HG03135 (cell line): Measurements from ENCODE around the gene MED16.
"Not testable (repeated sequence)": the region's sequence is repeated elsewhere in the genome, so short reads cannot be mapped to it uniquely, and the experiment has no call there.

Source experiments
- ATAC-seq: cut with Tn5 transposase; IDR thresholded peaks from one replicate; pipeline ENCODE4 v1.9.1; 2021; ENCODE audit warnings: mild to moderate bottlenecking, moderate library complexity; ENCODE audit not compliant: unreplicated experiment

The MED16 gene

DNA sequence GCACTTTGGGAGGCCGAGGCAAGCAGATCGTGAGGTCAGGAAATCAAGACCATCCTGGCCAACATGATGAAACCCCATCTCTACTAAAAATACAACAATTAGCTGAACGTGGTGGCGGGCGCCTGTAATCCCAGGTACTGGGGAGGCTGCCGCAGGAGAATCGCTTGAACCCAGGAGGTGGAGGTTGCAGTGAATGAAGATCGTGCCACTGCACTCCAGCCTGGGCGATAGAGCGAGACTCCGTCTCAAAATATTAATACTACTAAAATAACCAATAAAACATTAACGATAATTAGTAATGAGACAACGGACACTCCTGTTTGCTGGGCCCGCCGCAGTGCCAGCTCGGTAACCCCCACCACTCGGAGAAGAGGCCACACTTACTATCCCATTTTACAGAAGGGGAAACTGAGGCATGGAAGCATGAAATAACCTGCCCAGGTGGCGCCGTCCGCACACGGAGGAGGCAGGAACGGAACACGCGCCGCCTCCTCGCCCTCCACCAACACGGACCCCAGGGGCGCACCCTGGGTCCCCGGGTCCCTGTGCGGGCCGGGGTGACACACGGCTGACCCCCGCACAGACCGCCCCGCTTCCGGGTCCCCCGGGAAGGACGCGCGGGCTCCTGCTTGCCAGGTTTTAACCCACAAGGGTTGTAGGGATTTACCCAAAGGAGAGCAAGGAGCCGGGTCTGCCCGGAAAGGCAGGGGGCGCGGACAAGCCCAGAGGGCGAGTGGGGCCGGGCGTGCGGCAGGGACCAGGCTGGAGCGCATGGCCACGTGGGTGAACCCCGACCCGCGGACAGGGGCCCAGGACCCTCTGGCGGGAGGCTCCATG, 18.4 kb upstream of the MED16 start:
- no peak for ATAC-seq

DNA sequence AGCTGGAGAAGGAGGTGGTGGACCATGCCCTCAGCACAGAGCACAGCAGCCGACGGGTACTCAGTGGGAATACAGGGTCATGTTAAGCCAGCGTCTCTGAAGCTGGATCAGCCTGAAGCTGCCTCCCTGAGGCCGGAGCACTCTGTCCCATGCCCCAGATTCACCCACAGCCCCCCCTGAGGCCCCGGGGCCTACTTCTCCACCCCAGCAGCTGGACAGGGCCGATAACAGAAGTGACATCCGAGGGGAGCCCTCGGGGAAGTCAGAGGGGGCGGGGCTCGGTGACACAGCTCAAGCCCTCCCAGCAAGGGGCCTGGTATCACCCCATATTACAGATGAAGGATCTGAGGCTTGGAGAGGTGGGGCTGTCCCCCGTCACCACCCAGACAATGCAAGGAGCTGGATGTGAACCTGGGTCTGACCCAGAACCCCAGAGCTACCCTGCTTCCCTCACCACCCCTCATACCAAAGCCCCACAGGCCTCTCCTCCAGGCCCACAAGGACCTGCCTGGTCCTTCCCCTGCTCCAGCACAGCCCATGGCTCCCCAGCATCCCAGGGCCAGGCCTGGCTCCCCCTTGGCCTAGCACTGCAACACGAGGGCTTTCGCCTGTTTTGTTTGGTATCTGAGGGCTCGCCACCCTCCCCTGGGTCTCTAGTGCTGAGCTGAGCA, 14.3 kb upstream of the MED16 start:
- no peak for ATAC-seq

DNA sequence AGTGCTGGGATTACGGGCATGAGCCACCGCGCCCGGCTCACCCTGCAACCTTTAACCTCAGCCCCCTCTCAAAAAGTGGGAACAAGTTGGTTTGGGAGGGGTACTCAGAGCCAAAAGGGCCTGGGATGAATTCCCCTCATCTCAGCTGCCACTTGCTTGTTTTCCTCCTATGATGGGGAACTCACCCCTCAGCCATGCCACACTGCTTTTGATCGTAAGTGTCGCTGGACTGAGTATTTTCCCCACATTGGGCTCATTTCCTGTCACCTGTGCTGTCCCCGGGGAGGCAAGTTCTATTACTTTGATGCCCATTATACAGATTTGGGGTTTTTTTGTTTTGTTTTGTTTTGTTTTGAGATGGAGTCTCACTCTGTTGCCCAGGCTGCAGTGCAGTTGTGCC, 13.5 kb upstream of the MED16 start:
- ATAC-seq, result no peak

DNA sequence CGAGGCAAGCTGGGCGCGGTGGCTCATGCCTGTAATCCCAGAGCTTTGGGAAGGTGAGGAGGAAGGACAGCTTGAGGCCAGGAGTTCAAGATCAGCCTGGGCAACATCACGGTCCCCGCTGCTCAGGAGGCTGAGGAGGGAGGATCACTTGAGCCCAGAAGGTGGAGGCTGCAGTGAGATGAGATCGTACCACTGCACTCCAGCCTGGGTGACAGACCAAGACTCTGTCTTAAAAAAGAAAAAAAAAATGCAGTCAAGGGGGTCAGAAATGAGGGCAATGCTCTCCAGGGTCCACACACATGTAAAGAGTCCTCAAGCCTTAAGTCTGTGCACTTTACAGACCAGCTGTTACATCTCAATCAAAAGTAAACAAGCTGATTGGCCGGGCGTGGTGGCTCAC, 11.6 kb upstream of the MED16 start:
- ATAC-seq, result no peak

DNA sequence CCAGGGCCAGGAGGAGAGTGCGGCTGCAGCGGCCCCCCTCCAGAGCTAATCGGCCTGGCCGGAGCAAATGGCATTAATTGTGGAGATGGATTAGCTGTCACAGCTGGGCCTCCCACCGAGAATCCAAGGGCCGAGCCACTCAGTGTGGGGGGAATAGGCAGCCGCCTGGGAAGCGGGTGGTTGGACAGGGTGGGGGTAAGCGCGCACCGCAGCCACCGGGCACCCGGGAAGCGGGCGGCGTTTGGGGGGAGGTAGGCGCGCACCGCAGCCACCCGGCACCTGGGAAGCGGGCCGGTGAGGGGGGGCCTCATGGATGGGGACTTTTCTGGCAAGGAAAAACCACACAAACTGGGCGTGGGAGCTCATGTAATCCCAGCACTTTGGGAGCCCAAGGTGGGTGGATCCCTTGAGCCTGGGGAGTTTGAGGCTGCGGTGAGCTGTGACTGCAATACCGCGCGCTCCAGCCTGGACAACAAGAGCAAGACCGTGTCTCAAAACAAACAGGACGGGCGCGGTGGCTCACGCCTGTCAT, 10.3 kb upstream of the MED16 start:
- ATAC-seq, result no peak

DNA sequence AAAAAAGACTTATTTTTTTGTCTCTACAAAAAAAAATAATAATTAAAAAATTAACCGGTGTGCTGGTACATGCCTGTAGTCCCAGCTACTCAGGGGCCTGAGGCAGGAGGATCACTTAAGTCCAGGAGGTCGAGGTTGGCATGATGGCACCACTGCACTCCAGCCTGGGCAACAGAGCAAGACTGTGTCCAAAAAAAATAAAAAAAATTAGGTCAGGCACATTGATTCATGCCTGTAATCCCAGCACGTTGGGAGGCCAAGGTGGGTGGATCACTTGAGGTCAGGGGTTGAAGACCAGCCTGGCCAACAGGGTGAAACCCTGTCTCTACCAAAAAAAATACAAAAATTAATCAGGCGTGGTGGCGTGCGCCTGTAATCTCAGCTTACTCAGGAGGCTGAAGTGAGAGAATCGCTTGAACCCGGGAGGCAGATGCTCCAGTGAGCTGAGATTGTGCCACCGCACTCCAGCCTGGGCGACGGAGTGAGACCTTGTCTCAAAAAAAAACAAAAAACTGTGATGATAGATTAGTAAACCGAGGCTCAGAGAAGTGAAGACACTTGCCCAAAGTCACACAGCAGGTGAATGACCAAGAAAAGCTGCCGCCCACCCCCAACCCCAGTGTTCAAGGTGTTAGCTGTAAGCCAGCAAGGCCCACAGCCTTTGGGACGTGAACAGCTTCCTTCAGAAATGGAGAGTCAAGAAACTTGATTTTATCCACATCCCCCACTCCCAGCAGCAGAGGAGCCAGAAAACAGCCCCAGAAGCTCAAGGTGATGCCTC, 9.6 kb upstream of the MED16 start:
- ATAC-seq, result no peak

DNA sequence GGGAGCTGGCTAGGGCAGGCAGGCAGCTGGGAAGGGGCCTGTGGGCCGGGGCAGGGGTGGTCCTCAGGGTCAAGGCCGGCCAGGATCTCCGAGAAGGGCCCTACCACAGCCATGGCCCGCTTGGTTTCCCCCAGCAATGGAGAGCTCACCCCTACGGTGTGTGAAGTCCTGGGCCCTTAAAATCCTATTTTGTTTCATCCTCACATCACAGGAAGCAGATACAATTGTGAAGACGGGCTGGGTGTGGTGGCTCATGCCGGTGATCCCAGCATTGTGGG, 9.0 kb upstream of the MED16 start:
- no peak for ATAC-seq

DNA sequence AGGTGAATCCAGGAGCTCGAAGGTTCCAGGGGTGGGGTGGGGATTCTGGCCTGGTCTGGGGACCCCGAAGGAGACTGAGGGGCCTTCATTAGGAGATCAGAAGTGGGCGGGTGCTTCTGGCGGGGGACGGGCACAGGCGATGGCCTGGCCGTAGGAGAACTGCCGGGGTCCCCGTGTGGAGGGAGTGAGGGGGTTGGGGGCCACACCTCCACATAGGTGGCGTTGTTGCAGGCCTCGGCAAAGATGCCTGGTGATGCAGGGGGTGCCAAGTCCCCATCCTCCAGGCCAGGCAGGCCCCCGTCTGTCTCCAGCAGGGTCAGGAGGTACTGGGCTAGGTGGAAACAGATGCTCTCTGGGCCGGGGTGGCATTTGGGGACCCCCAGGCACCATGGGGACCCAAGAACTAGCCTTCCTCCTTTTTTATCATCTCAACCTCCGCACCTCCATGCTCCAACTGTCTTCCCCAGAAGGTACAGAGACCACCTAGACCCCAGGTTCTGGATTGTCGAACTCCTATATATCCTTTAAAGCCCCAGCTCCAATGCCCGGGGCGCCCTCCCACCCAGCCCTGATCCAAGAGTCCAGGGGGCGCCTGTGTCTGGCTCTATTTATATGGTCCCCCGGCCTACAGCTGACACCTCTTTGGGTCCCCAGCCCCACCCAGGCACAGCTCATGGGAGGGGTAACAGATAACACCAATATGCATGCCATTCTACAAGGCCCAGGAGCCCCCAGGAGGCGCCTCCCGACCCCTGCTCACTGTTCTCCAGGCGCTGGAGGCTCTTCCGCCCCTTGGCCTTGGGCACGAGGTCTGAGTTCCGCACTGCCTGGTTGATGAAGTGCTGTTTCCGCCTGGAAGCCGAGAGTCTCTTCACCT, 8.5 kb upstream of the MED16 start:
- no peak for ATAC-seq

DNA sequence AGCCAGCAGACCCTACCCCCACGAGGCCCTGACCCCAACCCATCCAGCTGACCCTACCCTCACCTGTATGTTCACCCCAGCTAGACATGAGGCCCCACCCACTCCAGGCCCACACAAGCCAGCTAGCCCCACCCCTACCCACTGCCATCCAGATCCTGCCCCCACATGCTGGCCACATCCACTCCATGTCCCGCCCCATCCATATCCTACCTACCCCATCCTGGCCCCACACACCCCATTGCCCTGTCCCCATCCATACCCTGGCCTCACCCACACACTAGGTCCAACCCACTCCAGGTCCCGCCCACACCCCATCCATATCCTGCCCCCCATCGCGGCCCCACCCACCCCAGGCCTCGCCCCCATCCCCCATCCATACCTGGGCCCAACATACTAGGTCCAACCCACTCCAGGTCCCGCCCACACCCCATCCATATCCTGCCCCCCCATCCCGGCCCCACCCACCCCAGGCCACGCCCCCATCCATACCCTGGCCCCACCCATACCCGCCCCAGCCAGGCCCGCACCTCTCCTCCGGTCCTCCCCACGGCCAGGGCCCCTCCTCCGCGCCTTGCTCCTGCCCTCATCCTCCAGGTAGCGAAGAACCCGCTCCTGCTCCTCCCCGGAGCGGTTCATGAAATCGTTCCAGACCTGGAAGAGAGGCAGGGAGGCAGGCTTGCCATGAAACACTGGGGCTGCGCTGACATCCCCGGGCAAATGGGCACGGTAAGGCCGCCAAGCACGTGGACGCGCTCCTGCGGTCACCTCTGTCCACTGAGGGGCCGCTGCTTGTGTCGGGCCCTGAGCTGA, 7.5 kb upstream of the MED16 start:
- no peak for ATAC-seq

DNA sequence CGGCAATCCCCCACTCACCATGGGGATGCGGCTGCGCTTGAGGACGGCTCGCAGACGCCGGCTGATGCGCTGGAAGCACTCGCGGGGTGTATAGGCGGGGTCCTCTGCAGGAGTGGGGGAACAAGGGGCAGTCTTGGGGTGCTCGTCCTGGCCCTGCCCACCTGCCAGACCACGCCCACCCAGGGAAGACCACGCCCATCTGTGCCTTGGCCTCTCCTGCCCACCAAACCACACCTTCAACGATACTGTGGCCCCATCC, 7.0 kb upstream of the MED16 start:
- no peak for ATAC-seq

DNA sequence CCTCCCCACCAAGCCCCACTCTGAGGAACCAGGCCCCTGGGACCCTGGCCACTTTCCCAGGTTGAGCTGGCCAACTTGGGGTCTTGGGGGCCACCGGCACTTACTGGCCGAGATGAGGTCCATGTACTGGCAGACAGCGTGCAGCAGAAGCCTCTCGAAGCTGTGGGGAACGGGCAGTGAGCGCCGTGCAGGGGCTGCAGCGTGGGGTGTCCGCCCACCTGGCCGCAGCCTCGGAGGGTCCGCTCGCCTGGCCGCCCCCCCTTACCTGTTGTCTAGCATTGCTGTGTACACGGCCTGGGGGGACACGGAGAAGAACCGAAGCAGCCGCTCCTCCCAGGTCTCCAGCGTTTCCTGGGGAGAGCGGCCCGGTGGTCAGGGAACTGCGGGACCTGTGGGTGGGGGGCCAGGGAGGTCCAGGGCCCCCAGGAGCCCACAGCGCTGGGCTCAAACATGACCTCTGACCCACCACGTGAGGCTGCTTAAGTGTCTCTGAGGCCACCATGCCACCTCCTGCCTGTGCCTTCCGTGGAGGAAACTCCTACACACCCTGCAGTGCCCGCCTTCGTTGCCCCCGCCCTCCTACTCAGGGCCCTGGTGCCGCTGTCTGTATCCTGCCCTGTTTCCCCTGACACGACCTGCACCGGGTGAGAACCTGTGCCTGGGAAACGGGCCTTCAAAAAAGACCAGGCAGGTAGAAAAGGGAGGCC, 6.5 kb upstream of the MED16 start:
- ATAC-seq, result no peak

DNA sequence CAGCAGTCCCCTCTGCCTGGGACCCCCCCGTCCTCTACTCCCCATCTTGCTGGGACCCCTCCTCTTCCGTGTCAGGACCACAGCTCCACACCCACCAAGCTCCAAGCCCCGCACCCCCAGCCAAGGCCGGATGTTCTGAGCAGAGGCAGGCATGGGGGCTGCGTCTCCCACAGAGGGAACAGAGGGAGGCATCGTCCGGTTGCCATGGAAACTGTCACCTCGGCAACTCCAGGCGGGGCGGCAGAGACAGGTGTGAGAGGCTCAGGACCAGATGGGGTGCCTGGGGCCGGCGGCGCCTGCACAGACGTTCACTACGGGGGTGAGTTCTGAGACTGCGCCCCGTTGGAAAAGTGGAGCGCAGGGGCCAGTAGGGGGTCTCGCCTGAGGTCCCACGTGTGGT, 5.7 kb upstream of the MED16 start:
- ATAC-seq, result no peak

DNA sequence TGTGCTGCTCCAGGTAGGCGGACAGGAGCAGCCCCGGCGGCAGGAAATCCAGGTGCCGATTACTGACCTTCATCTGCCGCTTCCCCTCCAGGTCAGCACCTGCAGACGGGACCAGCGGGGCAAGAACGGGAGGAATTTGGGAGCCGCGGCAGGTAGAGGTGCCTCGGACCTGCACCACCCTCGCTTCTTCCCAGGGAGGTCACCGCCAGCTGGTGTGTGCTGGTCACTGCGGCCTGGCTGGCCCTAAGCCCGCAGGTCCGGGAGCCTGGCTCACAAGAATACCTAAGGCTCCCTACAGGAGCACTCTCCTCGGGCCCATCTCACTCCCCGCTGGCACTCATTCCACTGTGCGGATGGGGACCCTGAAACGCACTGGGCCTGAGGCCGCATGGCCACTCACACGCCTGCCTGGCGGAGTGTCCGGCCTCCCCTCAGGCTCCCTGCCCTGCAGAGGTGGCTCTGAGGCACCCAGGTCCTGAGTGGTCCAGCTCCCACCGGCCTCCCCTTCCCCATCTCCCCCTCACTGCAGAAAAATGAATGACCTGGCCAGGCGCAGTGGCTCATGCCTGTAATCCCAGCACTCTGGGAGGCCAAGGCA, 4.6 kb upstream of the MED16 start:
- no peak for ATAC-seq

DNA sequence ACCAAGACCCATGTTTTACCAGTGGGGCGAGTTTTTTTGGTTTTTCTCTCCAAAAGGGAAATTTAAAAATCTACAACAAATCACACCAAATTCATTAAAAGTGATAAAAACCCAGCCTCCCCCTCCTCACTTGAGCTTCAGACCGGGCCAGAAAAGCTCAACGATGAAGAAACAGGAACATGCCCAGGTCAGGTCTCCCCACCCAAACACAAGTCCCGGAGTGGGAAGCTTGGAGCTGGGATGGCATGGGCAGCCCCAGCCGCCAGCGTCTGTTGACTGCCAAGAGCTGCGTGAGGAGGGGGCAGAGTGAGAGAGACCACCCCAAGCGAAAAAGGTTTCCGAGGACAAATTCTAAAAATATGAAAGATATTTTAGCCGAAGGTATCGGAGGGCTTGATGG, 4.0 kb upstream of the MED16 start:
- no peak for ATAC-seq

DNA sequence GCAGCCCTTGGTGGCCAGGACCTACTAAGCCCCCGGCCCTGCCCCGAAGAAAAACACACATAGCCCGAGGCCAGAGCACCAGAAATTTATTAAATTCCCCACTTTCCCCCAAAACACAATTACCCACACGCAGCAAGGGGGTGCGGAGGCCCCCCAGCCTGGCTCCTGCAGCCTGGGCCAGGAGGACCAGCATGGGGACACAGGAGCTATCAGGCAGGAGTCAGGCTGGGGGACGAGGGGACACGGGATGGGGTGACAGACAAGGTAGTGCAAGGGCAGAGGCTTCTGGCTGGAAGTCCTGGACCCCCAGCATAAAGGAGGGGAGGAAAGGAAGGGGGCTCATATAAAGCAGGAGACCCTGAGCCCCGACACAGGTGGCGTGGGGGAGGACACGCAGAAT, 3.4 kb upstream of the MED16 start:
- ATAC-seq, result no peak

DNA sequence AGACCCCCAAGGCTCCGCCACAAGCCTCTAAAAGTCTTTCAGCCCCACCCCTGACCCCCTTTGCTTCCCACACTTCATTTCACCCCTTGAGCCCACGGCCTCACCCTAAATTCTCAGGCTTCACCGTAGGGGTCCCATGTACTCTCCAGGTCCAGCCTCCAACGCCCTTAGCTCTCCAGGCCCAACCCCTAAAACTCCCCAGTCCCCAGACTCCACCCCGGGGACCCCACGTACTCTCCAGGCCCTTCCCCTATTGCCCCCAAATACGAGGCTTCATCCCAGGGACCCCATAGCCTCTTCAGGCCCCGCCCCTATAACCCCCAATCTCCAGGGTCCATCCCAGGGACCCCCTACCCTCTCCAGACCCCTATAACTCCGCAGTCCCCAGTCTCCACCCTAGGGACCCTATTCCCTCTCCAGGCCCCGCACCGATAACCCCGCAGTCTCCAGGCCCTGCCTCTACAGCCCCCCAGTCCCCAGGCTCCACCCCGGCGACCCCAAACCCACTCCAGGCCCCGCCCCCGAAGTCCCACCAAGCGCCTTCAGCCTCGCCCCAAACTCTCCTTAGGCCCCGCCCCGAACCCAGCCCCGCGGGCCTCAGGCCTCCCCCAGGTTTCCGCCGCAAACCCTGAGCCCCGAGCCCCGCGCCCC, 619 bp downstream of the MED16 start:
- ATAC-seq, result no peak

DNA sequence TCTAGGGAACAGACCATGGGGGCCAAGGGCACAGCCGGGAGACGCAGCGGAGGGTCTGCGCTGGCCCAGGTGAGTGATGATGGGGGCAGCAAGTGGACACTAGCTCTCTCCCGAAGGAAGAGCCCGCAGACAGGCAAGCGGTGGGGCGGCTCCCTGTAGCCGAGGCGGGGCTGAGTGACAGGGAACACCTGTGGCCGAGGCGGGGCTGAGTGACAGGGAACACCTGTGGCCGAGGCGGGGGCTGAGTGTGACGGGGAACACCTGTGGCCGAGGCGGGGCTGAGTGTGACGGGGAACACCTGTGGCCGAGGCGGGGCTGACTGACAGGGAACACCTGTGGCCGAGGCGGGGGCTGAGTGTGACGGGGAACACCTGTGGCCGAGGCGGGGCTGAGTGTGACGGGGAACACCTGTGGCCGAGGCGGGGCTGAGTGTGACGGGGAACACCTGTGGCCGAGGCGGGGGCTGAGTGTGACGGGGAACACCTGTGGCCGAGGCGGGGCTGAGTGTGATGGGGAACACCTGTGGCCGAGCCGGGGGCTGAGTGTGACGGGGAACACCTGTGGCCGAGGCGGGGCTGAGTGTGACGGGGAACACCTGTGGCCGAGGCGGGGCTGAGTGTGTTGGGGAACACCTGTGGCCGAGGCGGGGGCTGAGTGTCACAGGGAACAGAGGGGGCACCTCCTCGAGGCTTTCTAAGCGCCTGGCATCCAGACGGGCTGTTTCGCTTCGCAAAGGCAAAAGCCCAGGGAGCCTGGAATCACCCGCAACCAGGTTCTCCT, 1.4 kb downstream of the MED16 start:
- ATAC-seq, result not testable (repeated sequence)

DNA sequence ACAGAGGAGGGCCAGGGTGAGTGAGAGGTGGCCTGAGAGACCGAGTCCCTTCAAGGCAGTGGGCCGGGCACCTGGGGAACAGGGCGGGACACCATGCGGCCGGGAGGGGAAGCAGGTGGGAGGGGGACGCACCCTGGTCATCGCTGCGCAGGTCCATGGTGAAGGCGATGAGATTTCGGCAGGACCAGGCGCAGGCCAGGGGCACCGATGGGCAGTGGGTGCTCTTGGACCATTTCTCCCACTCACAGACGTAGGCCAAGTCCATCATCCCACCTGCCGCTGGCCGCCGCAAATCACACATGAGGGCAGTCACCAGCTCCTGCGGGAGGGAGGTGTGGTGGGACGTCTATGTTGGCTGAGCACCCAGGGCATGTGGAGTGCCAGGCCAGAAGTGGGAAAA, 2.2 kb downstream of the MED16 start:
- no peak for ATAC-seq
